Fibroblast of skin of left quadriceps (primary cell): ENCODE measurements around the gene UBE4A.

Experiments
- DNase-seq, 2 experiments: peaks; one replicate each; pipeline ENCODE4 v3.0.0-alpha.2; 2013; ENCODE audit warnings: low read depth in 2 of 2

UBE4A gene

DNA sequence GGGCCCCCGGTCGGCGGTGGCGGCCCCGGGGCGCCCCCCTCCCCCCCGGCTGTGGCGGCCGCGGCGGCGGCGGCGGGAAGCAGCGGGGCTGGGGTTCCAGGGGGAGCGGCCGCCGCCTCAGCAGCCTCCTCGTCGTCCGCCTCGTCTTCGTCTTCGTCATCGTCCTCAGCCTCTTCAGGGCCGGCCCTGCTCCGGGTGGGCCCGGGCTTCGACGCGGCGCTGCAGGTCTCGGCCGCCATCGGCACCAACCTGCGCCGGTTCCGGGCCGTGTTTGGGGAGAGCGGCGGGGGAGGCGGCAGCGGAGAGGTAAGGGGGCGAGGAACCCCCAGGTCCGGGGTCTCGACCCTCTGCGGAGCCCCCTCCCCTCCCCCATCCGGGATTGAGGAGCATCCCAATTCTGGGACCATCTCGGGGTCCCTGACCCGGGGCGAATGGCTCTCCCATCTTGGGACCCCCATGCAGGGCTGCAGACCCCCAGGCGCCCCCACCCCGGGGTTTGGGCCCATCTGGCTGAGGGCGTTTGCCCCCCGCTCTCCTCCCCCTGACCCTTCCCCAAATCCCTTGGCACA lies 77.3 kb downstream of the UBE4A start:
- no peak for DNase-seq

GRCh38 chr11:118437208-118438125 lies 78.1 kb downstream of the UBE4A start:
- no peak for DNase-seq

DNA sequence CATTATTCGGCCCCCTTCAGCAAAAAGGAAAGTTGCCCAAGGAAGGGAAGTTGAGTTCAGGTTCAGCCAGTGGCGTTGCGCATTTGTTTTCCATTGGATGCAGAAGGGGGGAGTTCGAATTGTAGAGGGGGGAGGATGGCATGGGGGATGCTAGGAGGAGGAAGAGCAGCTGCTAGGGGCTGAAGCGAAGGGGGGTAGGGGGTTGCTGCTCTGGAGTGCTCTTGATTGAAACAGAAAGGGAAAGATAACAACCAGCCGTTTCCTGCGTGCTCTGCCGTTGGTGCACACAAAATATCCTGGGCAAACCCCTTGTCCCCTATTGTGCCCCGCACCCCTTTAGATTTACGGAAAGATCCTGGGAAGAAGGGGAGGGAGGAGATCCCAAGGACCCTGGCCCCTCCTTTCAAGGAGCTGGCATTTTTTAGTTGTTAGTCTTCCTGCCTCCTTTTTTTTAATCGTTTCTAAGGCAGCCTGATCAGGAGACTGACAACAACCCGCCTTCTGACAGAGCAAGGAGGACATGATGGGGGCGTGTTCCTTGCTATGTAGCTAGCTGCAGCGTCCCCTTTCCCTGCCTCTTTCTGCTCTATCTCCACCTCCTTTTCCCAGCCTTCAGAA lies 79.0 kb downstream of the UBE4A start:
- no peak for DNase-seq

- DNase-seq = no peak
Observed at GRCh38 chr11:118439646-118440045, 80.2 kb downstream of the UBE4A start.

DNA sequence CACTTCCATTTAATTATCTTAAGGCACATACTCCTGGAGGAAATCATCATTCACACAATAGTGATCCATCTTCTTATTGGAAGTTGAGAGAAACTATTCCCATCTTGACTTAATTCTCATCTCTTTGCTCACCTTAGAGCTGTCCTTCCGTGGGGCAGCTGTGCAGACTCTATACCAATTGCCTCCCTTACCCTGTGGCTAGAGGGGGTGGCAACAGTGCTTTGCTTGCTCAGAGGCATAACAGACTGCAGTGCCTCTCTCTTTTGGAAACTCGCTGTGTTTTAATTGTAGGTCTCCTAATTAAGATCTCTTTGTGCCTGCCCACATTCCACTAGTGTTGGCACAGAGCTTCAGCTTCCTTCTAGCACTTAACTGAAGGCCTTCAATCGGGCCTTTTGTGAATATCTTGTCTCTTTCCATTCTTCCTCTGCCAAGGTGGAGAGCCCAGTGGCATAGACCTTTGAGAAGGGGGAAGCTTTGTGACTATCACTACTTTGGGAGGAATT lies 82.4 kb downstream of the UBE4A start:
- DNase-seq = no peak

GRCh38 chr11:118442301-118442700 lies 82.9 kb downstream of the UBE4A start:
- DNase-seq = no peak

DNA sequence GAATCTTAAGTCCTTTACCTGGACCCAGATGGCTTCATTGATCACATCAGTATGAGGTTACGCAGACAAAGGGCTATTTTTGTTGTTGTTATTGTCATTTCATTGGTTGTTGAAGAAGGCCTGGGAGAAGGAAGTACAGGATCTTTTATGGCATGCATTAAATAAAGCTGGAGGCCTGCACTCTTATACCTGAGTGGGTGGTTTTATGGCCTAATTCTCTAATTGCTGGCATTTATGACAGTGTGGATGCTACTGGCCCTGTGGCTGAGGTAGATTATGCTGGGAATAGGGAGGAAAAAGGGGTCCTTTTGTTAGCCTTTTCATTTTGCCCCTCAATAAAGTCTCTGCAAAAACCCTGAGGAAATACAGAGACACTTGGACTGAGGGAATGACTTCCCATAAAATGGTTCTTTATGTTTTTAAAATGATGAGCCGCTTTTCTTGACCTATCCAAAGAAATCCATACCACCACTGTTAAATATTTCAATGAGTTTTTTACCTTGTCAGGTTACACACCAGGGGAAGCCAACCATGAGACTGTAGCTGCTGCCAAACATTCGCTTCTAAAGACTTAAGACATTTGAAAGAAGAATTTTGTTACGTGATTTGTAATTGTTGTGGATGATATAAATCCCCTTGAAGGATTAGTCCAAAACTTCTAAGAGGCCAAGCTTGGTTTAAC lies 83.6 kb downstream of the UBE4A start:
- DNase-seq = no peak

GRCh38 chr11:118443590-118444218 lies 84.3 kb downstream of the UBE4A start:
- no peak for DNase-seq

GRCh38 chr11:118447423-118447822 lies 88.0 kb downstream of the UBE4A start:
- no peak for DNase-seq

GRCh38 chr11:118448294-118448693 lies 88.9 kb downstream of the UBE4A start:
- DNase-seq = no peak
